Thyroid gland (tissue), 4 donors: Measurements from ENCODE around the gene OVOL3.

ENCODE experiments used
- CTCF ChIP-seq, 6 experiments: fragments of 200-600 bp in 3 of 6; fragments of 450-650 bp in 3 of 6; sonication (generic) in 3 of 6; IDR thresholded peaks; one replicate each; pipeline ENCODE4 v1.5.1; 2016 to 2019; ENCODE audit warnings: antibody characterized with exemption in 6 of 6, mild to moderate bottlenecking in 2 of 6, inconsistent platforms in 1 of 6, moderate library complexity in 1 of 6
- POLR2A ChIP-seq, 2 donors: fragments of 450-650 bp; IDR thresholded peaks; one replicate each; pipeline ENCODE4 v1.6.1; 2017; ENCODE audit warnings: antibody characterized with exemption in 2 of 2, mild to moderate bottlenecking in 2 of 2, moderate library complexity in 1 of 2

- TF ChIP-seq CTCF (IDR thresholded peaks at IDR 0.05) (no peak), POLR2A (IDR thresholded peaks at IDR 0.05) (no peak)
Measured at GRCh38 chr19:36139120-36139472, 28.2 kb downstream of the OVOL3 start.
